ENCODE measurements around the gene CCDC187.

- TF ChIP-seq GATA3 (IDR thresholded peaks at IDR 0.05; ENCODE audit: low read depth, low read length) = no peak
- no peak for TF ChIP-seq GATA2 (IDR thresholded peaks at IDR 0.05; ENCODE audit: low read depth, low read length)
These were observed 28.1 kb downstream of the CCDC187 start for GRCh38 chr9:136275655-136276429.
